ENCODE results near the gene TMEM132C.

DNA sequence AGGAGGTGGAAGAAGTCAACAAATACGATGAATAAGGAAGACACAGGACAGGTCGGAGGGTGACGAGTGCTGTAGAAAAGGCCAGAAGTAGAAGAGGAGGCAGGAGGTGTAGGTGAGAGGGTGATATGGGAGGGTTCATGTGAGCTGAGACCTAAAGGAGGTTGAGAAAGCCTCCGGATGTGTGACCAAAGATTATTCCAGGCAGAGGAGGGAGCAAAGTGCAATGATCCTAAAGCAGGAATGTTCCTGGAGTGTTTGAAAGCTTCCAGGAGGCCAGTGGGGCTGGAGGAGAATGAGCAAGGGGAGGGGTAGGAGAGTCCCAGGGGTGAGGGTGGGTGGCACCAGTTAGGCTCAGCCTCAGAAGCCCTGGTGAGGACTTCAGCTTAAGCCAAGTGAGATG, 340.0 kb downstream of the TMEM132C start:
- no peak for TF ChIP-seq POLR2AphosphoS5 (IDR thresholded peaks at IDR 0.05)
- TF ChIP-seq, protein P1, sequence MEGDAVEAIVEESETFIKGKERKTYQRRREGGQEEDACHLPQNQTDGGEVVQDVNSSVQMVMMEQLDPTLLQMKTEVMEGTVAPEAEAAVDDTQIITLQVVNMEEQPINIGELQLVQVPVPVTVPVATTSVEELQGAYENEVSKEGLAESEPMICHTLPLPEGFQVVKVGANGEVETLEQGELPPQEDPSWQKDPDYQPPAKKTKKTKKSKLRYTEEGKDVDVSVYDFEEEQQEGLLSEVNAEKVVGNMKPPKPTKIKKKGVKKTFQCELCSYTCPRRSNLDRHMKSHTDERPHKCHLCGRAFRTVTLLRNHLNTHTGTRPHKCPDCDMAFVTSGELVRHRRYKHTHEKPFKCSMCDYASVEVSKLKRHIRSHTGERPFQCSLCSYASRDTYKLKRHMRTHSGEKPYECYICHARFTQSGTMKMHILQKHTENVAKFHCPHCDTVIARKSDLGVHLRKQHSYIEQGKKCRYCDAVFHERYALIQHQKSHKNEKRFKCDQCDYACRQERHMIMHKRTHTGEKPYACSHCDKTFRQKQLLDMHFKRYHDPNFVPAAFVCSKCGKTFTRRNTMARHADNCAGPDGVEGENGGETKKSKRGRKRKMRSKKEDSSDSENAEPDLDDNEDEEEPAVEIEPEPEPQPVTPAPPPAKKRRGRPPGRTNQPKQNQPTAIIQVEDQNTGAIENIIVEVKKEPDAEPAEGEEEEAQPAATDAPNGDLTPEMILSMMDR (IDR thresholded peaks at IDR 0.05): no peak
